Esophagus squamous epithelium (tissue), 5 donors: ENCODE measurements around the gene CYB561D1. TPM values are rescaled to one million over a fixed set of nuclear protein-coding genes. Genes with fewer than 3 reads are reported as not detected.

ENCODE experiments used
- DNase-seq: peaks from one replicate; lab custom pipeline; 2025; lab: John Stamatoyannopoulos, UW
- H3K27ac ChIP-seq, 4 donors: fragments of 200-600 bp; sonication (generic); one replicate each; pipeline ENCODE4 v1.5.1; 2016 to 2019; ENCODE audit warnings: mild to moderate bottlenecking in 1 of 4
- H3K27me3 ChIP-seq, 4 donors: fragments of 200-600 bp; sonication (generic); 1 replicate in 3 of 4; 2 replicates in 1 of 4; pipeline versions ENCODE4 v1.5.1 to v1.6.0; 2017 to 2021; ENCODE audit warnings: antibody characterized with exemption in 1 of 4
- H3K36me3 ChIP-seq, 3 donors: fragments of 200-600 bp; sonication (generic); one replicate each; pipeline ENCODE4 v1.5.1; 2016 to 2019
- H3K4me1 ChIP-seq, 3 donors: fragments of 200-600 bp; sonication (generic); one replicate each; pipeline ENCODE4 v1.5.1; 2017 to 2019
- H3K4me3 ChIP-seq, 4 donors: fragments of 200-600 bp; sonication (generic); 1 replicate in 3 of 4; 2 replicates in 1 of 4; pipeline ENCODE4 v1.5.1; 2016 to 2019; ENCODE audit warnings: mild to moderate bottlenecking in 2 of 4, moderate library complexity in 1 of 4
- H3K9me3 ChIP-seq, 3 donors: fragments of 200-600 bp; sonication (generic); one replicate each; pipeline ENCODE4 v1.5.1; 2016 to 2019
- POLR2A ChIP-seq, 4 donors: fragments of 450-650 bp; IDR thresholded peaks; one replicate each; pipeline ENCODE4 v1.6.1; 2017; ENCODE audit warnings: antibody characterized with exemption in 4 of 4, mild to moderate bottlenecking in 4 of 4, moderate library complexity in 3 of 4
- WGBS, 2 donors: methylation state at CpG; one replicate each; pipeline ENCODE4 v1.1.5; 2018; 5-methylcytosine and 5-hydroxymethylcytosine counted together
- intact Hi-C: fragments of 100-400 bp; cut with DNase I; formaldehyde crosslinking; loops from one replicate; pipeline ENCODE4 v1.15.0; 2022
- total RNA-seq, 4 donors: library from RNA; depleted of rRNA; stranded (reverse); fragments of >200 nt; gene quantifications; one replicate each; pipeline ENCODE4 v1.1.0, GENCODE V29; 2016
- TF ChIP-seq, protein P1 (sequence below), 6 experiments: fragments of 450-650 bp in 4 of 6; fragments of 200-600 bp in 2 of 6; sonication (generic) in 2 of 6; IDR thresholded peaks; one replicate each; pipeline ENCODE4 v1.5.1; 2016 to 2019; ENCODE audit warnings: antibody characterized with exemption in 6 of 6, mild to moderate bottlenecking in 4 of 6, moderate library complexity in 4 of 6
- donor health status: DM: yes; HTN: yes; CAD: no.

Gene CYB561D1
- total RNA-seq, 4 donors from 2014 or later: 3.1 to 12.7 (median 7.3) TPM

DNA sequence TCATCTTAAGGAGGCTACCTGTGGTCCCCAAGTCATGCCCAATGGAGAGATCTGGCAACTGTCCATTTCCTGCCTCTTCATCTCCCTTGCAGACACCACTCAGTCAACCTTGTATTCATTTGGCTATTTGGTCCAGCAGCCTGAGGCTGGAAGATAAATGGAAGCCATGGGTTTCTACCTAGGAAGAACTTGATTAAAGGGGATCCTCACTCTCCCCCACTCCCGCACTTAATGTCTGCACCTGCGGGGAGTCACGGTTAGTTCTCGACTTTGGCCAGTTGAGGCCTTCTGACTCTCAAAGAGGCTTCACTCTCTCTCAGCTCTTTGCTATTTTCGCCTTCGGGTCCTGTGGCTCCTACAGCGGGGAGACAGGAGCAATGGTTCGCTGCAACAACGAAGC is 18.6 kb upstream of the CYB561D1 start:
- no peaks in the 10 kb centered on the region for H3K36me3 ChIP-seq
- TF ChIP-seq, protein P1, sequence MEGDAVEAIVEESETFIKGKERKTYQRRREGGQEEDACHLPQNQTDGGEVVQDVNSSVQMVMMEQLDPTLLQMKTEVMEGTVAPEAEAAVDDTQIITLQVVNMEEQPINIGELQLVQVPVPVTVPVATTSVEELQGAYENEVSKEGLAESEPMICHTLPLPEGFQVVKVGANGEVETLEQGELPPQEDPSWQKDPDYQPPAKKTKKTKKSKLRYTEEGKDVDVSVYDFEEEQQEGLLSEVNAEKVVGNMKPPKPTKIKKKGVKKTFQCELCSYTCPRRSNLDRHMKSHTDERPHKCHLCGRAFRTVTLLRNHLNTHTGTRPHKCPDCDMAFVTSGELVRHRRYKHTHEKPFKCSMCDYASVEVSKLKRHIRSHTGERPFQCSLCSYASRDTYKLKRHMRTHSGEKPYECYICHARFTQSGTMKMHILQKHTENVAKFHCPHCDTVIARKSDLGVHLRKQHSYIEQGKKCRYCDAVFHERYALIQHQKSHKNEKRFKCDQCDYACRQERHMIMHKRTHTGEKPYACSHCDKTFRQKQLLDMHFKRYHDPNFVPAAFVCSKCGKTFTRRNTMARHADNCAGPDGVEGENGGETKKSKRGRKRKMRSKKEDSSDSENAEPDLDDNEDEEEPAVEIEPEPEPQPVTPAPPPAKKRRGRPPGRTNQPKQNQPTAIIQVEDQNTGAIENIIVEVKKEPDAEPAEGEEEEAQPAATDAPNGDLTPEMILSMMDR (IDR thresholded peaks at IDR 0.05): no peak
- TF ChIP-seq POLR2A (IDR thresholded peaks at IDR 0.05): no peak
- H3K4me1 ChIP-seq: no peaks in the 10 kb centered on the region
- no peak for DNase-seq
- peaks cover 0 to 46% (median 0%) of the 10 kb centered on the region in 4 donors for H3K27me3 ChIP-seq
- intact Hi-C loops: no loop called here
- H3K9me3 ChIP-seq: no peaks in the 10 kb centered on the region
- H3K27ac ChIP-seq: no peak overlapping the region
- no peak overlapping the region for H3K4me3 ChIP-seq
- WGBS, 2 donors: 75 to 83% methylated on average over 4 to 7 of the region's 9 CpGs

DNA sequence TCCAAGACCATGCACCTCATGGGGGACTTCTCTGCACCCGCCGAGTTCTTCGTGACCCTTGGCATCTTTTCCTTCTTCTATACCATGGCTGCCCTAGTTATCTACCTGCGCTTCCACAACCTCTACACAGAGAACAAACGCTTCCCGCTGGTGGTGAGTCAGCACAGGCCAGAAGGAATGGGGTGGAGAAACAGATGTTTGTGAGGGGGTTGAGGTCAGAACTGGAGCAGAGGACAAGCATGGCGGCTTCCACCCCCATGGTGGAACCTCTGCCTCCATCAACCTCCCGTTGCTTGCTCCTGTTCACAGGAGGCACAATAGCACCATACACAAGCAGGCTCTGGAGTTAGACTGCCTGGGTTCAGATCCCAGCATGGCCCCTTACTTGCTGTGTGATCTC is 17.1 kb upstream of the CYB561D1 start:
- intact Hi-C loops: no loop called here
- TF ChIP-seq POLR2A (IDR thresholded peaks at IDR 0.05): no peak
- WGBS, 2 donors: 91 to 92% methylated on average over 6 to 7 of the region's 8 CpGs
- H3K9me3 ChIP-seq: no peaks in the 10 kb centered on the region
- peaks cover 0 to 37% (median 0%) of the 10 kb centered on the region in 4 donors for H3K27me3 ChIP-seq
- no peaks in the 10 kb centered on the region for H3K36me3 ChIP-seq
- H3K4me3 ChIP-seq: no peak overlapping the region
- no peak for DNase-seq
- no peaks in the 10 kb centered on the region for H3K4me1 ChIP-seq
- H3K27ac ChIP-seq: no peak overlapping the region

DNA sequence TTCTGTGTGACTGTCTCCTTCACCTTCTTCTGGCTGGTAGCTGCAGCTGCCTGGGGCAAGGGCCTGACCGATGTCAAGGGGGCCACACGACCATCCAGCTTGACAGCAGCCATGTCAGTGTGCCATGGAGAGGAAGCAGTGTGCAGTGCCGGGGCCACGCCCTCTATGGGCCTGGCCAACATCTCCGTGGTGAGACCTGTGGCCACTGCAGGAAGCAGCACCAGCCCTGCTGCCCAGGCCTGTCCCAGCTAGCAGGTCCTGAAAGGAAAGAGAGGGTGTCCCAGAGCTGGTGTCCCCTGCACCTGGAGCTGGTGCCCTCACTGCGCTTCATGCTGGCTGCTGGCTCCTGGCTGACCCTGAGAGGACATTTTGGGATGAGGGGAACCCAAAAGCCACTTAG is 16.1 kb upstream of the CYB561D1 start:
- no peak for DNase-seq
- WGBS, 2 donors: 57% methylated on average over 4 of the region's 6 CpGs; no CpG with 5 or more reads in 1 of the 2 donors
- Histone ChIP-seq H3K36me3 (no peaks in the 10 kb centered on the region), H3K27ac (no peak overlapping the region), H3K4me3 (no peak overlapping the region), H3K27me3 (peaks cover 0 to 41% (median 0%) of the 10 kb centered on the region in 4 donors), H3K4me1 (peaks cover 0 to 3% (median under 1%) of the 10 kb centered on the region in 3 donors), H3K9me3 (no peaks in the 10 kb centered on the region)
- TF ChIP-seq POLR2A (IDR thresholded peaks at IDR 0.05): no peak
- TF ChIP-seq, protein P1 (IDR thresholded peaks at IDR 0.05): no peak
- intact Hi-C loops: no loop called here

DNA sequence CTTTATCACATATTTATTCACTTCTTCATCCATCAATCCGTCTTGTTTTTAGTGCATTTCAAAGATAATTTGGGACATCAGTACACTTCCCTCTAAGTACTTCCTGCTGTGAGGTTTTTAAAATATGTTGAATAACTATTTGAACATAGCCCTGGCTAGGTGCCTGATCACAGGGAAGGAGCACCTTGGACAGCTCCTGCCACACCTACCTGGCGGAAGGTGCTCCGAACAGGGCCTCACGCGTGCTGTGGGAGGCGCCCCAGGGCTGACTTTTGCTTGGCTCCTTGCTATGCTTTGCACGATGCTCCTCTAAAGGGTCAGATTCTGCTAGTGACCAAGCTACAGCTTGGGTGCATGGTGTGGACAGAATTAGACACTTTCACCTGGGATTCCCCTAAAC is 15.1 kb upstream of the CYB561D1 start:
- WGBS, 2 donors: 12 to 13% methylated on average over 7 of the region's 7 CpGs
- intact Hi-C loops: no loop called here
- no peaks in the 10 kb centered on the region for H3K36me3 ChIP-seq
- DNase-seq: no peak
- no peak overlapping the region for H3K4me3 ChIP-seq
- no peaks in the 10 kb centered on the region for H3K9me3 ChIP-seq
- TF ChIP-seq POLR2A (IDR thresholded peaks at IDR 0.05): no peak
- TF ChIP-seq, protein P1 (IDR thresholded peaks at IDR 0.05): no peak
- peaks cover 0 to 41% (median 0%) of the 10 kb centered on the region in 4 donors for H3K27me3 ChIP-seq
- no peak overlapping the region for H3K27ac ChIP-seq
- peaks cover 0 to 11% (median 5%) of the 10 kb centered on the region in 3 donors for H3K4me1 ChIP-seq

DNA sequence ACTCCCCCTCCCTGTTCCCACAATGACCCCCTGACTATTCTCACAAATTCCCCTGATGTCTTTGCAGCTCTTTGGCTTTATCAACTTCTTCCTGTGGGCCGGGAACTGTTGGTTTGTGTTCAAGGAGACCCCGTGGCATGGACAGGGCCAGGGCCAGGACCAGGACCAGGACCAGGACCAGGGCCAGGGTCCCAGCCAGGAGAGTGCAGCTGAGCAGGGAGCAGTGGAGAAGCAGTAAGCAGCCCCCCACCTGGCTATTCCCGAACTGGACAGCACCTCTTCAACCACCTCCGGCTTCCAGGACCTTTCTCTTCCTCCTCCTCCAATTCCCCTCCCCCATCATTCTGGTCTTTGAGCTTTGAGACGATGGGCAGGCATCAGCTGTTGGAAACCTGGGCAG is 14.6 kb upstream of the CYB561D1 start:
- H3K36me3 ChIP-seq: no peaks in the 10 kb centered on the region
- DNase-seq: no peak
- intact Hi-C loops: no loop called here
- H3K27me3 ChIP-seq: peaks cover 0 to 41% (median 0%) of the 10 kb centered on the region in 4 donors
- peaks cover 1 to 12% (median 5%) of the 10 kb centered on the region in 3 donors for H3K4me1 ChIP-seq
- no peak overlapping the region for H3K27ac ChIP-seq
- H3K4me3 ChIP-seq: no peak overlapping the region
- TF ChIP-seq POLR2A (IDR thresholded peaks at IDR 0.05): no peak
- TF ChIP-seq, protein P1 (IDR thresholded peaks at IDR 0.05): no peak
- H3K9me3 ChIP-seq: no peaks in the 10 kb centered on the region
- 60 to 66% methylated on average over 3 to 4 of the region's 5 CpGs for WGBS, 2 donors

DNA sequence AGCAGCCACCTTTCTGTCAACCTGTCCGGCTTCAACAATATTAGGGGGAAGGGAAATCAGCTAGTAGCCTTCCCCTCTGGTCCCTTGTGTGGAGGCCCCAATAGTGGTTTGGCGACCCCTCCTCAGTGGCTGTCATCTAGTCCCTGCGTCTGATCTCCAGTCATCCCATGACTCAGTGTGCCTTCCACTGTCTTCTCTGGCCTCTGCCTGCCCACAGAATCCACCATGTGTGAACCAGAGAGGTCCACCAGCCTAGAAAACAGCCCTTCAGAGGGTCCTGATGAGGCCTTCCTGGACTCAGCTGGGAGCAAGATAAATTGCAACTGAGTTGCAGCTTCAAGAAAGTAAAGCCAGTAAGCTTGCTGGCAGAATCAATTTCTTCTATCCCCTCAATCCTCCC is 14.0 kb upstream of the CYB561D1 start:
- Histone ChIP-seq H3K27ac (no peak overlapping the region), H3K36me3 (no peaks in the 10 kb centered on the region), H3K4me1 (peaks cover 7 to 18% (median 11%) of the 10 kb centered on the region in 3 donors), H3K27me3 (peaks cover 0 to 41% (median 0%) of the 10 kb centered on the region in 4 donors), H3K9me3 (no peaks in the 10 kb centered on the region), H3K4me3 (no peak overlapping the region)
- WGBS, 2 donors: 70 to 89% methylated on average over 2 to 3 of the region's 3 CpGs
- no peak for DNase-seq
- TF ChIP-seq POLR2A (IDR thresholded peaks at IDR 0.05): no peak
- TF ChIP-seq, protein P1 (IDR thresholded peaks at IDR 0.05): no peak
- intact Hi-C loops: no loop called here
